Gastroesophageal sphincter (tissue), 4 donors: ENCODE measurements around the gene TRIM65. TPM values are rescaled to one million over a fixed set of nuclear protein-coding genes. Genes with fewer than 3 reads are reported as not detected.

Experiments used
- ATAC-seq: fragments of 150-250 bp; one replicate; pipeline ENCODE4 v1.9.1; 2016; ENCODE audit warnings: mild to moderate bottlenecking, moderate library complexity
- H3K27ac ChIP-seq, 4 donors: fragments of 200-600 bp; sonication (generic) in 3 of 4; 1 replicate in 3 of 4; 2 replicates in 1 of 4; pipeline ENCODE4 v1.5.1; 2016 to 2019
- H3K27me3 ChIP-seq: fragments of 200-600 bp; sonication (generic); one replicate; pipeline ENCODE4 v1.5.1; 2019
- H3K36me3 ChIP-seq, 2 donors: fragments of 200-600 bp; sonication (generic); one replicate each; pipeline ENCODE4 v1.5.1; 2019; ENCODE audit warnings: control low read depth in 1 of 2
- H3K4me1 ChIP-seq, 3 donors: fragments of 200-600 bp; sonication (generic); 1 replicate in 2 of 3; 2 replicates in 1 of 3; pipeline ENCODE4 v1.5.1; 2016 to 2019; ENCODE audit warnings: control low read depth in 2 of 3
- H3K4me3 ChIP-seq, 2 donors: fragments of 200-600 bp; sonication (generic); one replicate each; pipeline ENCODE4 v1.5.1; 2019; ENCODE audit warnings: mild to moderate bottlenecking in 1 of 2, moderate library complexity in 1 of 2
- H3K9me3 ChIP-seq, 3 donors: fragments of 200-600 bp; sonication (generic); one replicate each; pipeline ENCODE4 v1.5.1; 2017 to 2019; ENCODE audit warnings: control low read depth in 2 of 3
- CTCF ChIP-seq, 4 experiments: fragments of 200-600 bp in 2 of 4; fragments of 450-650 bp in 2 of 4; sonication (generic) in 1 of 4; IDR thresholded peaks; one replicate each; pipeline ENCODE4 v1.5.1; 2017 to 2019; ENCODE audit warnings: antibody characterized with exemption in 4 of 4, mild to moderate bottlenecking in 2 of 4, moderate library complexity in 2 of 4
- EP300 ChIP-seq: sonication (generic); formaldehyde crosslinking; IDR thresholded peaks from one replicate; pipeline ENCODE4 v1.6.1; 2017; ENCODE audit warnings: antibody characterized with exemption, mild to moderate bottlenecking
- POLR2A ChIP-seq, 2 donors: fragments of 450-650 bp; IDR thresholded peaks; one replicate each; pipeline ENCODE4 v1.6.1; 2017; ENCODE audit warnings: antibody characterized with exemption in 2 of 2, mild to moderate bottlenecking in 2 of 2, moderate library complexity in 1 of 2
- POLR2AphosphoS5 ChIP-seq: sonication (generic); formaldehyde crosslinking; IDR thresholded peaks from one replicate; pipeline ENCODE4 v1.6.1; 2017; ENCODE audit warnings: antibody characterized with exemption
- WGBS, 2 donors: methylation state at CpG; one replicate each; pipeline ENCODE4 v1.1.5; 2018; ENCODE audit warnings: low coverage in 1 of 2; 5-methylcytosine and 5-hydroxymethylcytosine counted together
- total RNA-seq, 4 donors: library from RNA; depleted of rRNA; stranded (reverse); fragments of >200 nt; gene quantifications; one replicate each; pipeline ENCODE4 v1.1.0, GENCODE V29; 2016

The TRIM65 gene
- total RNA-seq, 4 donors from 2014 or later, result 18.7 to 34.4 (median 31.2) TPM

- H3K36me3 ChIP-seq, result peaks cover 0 to 58% of the 10 kb centered on the region in 2 donors
- WGBS, 2 donors, result 74 to 78% methylated on average over 4 to 5 of the region's 13 CpGs
Observed at GRCh38 chr17:75900691-75901533, 4.2 kb upstream of the TRIM65 start.

GRCh38 chr17:75899767-75900468 is 3.2 kb upstream of the TRIM65 start:
- H3K4me1 ChIP-seq, result peaks cover 0 to 43% (median 22%) of the 10 kb centered on the region in 3 donors
- H3K27ac ChIP-seq, result no peak overlapping the region
- ATAC-seq, result no peak
- TF ChIP-seq EP300 (no peak), POLR2A (IDR thresholded peaks at IDR 0.05) (no peak), POLR2AphosphoS5 (no peak), CTCF (IDR thresholded peaks at IDR 0.05) (no peak)
- WGBS, 2 donors, result 78% methylated on average over 3 of the region's 23 CpGs; no CpG with 5 or more reads in 1 of the 2 donors
- H3K36me3 ChIP-seq, result peaks cover 0 to 58% of the 10 kb centered on the region in 2 donors
- H3K27me3 ChIP-seq, result no peaks in the 10 kb centered on the region
- no peaks in the 10 kb centered on the region for H3K9me3 ChIP-seq
- H3K4me3 ChIP-seq, result no peak overlapping the region

More at GRCh38 chr17:75900691-75901533, 4.2 kb upstream of the TRIM65 start:
- Histone ChIP-seq H3K27ac (no peak overlapping the region), H3K27me3 (no peaks in the 10 kb centered on the region), H3K4me1 (peaks cover 0 to 42% (median 13%) of the 10 kb centered on the region in 3 donors), H3K9me3 (no peaks in the 10 kb centered on the region), H3K4me3 (no peak overlapping the region)
- TF ChIP-seq EP300, result no peak
- TF ChIP-seq CTCF (IDR thresholded peaks at IDR 0.05), result no peak
- no peak for TF ChIP-seq POLR2A (IDR thresholded peaks at IDR 0.05)
- ATAC-seq, result no peak

- Histone ChIP-seq H3K27me3 (no peaks in the 10 kb centered on the region), H3K27ac (no peak overlapping the region), H3K9me3 (no peaks in the 10 kb centered on the region), H3K4me3 (no peak overlapping the region), H3K4me1 (peaks cover 0 to 48% (median 27%) of the 10 kb centered on the region in 3 donors), H3K36me3 (peaks cover 0 to 58% of the 10 kb centered on the region in 2 donors)
- 93% methylated on average over 3 of the region's 13 CpGs; no CpG with 5 or more reads in 1 of the 2 donors for WGBS, 2 donors
- no peak for TF ChIP-seq POLR2A (IDR thresholded peaks at IDR 0.05)
- TF ChIP-seq EP300, result no peak
- TF ChIP-seq CTCF (IDR thresholded peaks at IDR 0.05), result no peak
- no peak for TF ChIP-seq POLR2AphosphoS5
- no peak for ATAC-seq
Observed at GRCh38 chr17:75899353-75899752, 2.6 kb upstream of the TRIM65 start.

- WGBS, 2 donors, result 80% methylated on average over 2 of the region's 16 CpGs; no CpG with 5 or more reads in 1 of the 2 donors
- peaks cover 0 to 58% of the 10 kb centered on the region in 2 donors for H3K36me3 ChIP-seq
Observed at GRCh38 chr17:75898791-75899190, 2.0 kb upstream of the TRIM65 start.

More at GRCh38 chr17:75898791-75899190, 2.0 kb upstream of the TRIM65 start:
- TF ChIP-seq CTCF (IDR thresholded peaks at IDR 0.05), result no peak
- no peak for TF ChIP-seq POLR2A (IDR thresholded peaks at IDR 0.05)
- Histone ChIP-seq H3K4me3 (no peak overlapping the region), H3K9me3 (no peaks in the 10 kb centered on the region), H3K27ac (no peak overlapping the region), H3K4me1 (peaks cover 0 to 48% (median 22%) of the 10 kb centered on the region in 3 donors), H3K27me3 (no peaks in the 10 kb centered on the region)
- ATAC-seq, result no peak
